GM21447 (cell line): ENCODE measurements around the gene CCDC73.
"Not testable (repeated sequence)": the region's sequence is repeated elsewhere in the genome, so short reads cannot be mapped to it uniquely, and the experiment has no call there.

Source experiments
- ATAC-seq: cut with Tn5 transposase; IDR thresholded peaks from one replicate; pipeline ENCODE4 v1.9.1; 2021; ENCODE audit not compliant: unreplicated experiment

CCDC73 gene

DNA sequence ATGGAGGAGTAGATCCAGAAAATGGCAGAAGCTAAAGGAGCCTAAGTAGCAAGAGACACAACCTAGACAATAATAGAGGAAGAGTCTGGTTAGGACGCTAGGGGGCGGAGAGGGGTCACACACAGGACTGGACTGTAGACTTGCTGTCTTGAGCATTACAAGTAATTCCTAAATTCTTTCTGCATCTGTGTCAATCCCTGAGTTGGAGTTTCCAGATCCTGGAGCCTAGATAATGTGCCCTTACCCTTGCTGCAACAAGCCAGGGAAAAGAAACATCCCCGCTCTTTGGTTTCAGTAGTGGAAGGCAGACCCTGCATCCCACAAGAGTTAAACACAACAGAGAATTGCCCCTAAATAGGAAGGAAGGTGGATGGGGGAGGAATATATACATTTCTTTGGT lies 14.9 kb upstream of the CCDC73 start:
- ATAC-seq = peak; percentile 99

DNA sequence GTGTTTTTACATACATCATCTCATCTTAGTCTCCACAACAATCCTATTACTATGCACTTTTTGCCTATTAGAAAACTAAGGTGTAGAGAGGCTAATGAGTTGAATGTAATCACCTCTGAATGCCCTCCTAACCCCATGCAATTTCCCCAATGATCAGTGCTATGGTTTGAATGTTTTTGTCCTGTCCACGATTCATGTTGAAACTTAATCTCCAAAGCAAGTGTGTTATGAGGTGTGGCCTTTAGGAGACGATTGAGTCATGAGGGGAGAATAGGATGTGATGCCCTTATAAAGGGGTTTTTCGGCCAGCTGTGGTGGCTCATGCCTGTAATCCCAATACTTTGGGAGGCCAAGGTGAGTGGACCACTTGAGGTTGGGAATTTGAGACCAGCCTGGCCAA lies 2.0 kb upstream of the CCDC73 start:
- ATAC-seq = no peak

DNA sequence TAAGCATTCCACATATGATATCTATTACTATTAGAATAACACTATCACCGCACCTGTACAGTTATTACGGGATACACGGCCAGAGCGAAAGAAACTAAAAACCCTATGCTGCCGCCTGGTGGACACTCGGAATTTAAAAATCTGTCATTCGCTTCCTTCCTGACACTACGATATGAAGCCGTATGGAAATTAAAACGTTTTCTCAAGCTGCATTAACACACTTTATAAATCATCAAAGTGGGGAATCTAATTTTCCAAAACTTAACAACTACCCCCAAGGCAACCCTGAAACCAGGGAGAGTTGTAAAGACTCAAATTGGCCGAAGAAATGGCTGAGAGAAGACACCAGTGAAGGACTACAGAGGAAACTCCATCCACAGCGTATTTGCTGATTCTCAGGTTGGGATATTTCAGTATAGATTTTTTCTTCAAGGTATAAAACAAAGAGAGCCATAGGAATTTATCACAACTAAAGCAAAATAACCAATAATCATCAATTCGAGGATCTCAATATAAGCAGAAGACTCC lies 1.4 kb downstream of the CCDC73 start:
- ATAC-seq = peak; percentile 79

DNA sequence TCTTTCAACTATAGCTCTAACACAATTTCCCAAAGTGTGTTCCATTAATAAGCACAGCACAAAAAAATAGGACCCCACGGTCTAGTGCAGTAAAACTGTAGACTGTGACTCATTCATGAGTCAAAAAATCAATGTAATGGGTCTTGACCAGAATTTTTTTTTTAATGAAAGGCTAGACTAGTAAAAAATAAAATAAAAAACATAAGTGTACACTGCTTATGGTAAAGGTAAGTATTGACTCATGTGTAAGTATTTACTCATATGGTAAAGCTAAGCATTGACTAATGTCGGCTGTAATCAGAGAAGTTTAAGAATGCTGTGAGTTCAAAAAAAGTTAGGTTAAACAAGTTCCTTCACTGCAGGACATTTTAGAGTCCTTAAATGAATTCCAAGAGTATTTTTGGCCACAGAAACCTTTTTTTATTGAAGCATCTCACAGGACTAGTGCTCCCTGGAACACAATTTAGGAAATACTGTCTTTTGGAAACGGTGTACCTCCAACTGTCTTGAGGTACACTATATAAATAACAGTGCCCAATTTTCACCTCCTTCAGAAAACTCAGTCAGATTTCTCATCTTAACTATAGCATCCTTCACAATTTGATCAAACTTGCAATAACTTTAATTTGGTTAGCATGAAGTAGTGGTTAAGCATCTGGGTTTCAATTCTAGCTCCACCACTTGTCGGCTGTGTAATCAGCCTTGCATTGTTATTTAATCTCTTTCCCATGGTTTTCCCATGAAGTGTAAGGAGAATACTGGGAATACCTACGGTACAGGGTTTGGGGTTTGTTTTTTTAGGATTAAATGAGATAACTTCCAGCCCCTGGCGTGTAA lies 2.1 kb downstream of the CCDC73 start:
- no peak for ATAC-seq

DNA sequence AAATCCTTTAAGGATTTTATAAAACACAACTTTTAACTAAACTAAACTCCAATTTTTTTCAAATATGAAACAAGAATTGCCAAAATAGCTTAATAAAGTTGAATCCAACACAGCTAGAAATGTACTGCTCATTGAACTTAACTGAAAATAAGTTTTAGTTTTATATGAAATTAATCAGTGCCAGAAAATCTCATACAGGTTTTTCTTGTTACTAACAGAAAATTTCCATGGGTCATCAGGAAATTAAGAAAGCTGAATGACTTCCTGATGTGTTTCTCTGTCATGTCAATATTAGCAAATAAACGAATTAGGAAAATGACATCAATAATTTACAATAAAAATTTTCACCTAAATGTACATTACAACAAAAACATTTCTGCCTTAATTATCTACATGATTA lies 3.5 kb downstream of the CCDC73 start:
- no peak for ATAC-seq

DNA sequence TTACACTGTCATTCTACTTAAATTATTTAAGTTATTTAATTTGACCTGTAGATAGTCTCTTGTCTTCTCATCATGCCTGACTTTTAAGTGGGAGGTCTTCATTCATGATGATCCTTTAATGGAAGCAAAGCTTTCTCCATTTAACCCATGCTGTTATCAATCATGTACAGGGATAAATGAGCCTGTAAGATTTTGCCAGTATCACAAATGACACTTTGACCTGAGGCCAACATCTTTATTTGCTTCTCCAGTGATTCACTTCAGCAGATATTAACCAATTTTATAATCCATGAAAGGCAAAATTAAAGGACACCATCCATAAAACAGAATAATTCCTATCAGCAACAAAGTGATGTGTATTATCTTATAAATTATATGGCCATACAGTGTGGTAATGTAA lies 7.7 kb downstream of the CCDC73 start:
- no peak for ATAC-seq

DNA sequence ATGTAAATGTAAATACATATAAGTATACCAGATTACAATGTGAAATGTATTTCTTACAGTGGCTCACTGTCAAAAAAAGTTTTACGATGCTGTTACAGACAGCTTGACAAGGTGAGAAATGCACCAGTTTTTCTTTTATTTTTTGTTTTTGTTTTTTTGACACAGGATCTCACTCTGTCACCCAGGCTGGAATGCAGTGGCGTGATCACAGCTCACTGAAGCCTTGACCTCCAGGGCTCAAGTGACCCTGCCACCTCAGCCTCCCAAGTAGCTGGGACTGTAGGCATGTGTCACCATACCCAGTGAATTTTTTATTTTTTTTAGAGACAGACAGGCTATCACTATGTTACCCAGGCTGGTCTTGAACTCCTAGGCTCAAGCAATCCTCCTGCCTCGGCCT lies 9.2 kb downstream of the CCDC73 start:
- ATAC-seq = no peak

DNA sequence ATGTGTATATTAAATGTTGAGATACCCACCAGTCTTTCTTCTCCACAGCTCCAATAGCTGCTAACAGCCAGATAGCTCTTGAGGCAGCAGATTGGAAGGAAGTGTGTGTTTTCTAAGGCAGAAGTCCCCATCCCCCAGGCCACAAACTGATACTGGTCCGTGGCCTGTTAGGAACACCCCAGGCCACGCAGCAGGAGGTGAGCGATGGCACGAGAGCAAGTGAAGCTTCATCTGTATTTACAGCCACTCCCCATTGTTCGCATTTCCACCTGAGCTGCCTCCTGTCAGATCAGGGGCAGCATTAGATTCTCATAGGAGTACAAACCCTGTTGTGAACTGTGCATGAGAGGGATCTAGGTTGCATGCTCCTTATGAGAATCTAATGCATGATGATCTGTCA lies 12.7 kb downstream of the CCDC73 start:
- ATAC-seq = no peak

DNA sequence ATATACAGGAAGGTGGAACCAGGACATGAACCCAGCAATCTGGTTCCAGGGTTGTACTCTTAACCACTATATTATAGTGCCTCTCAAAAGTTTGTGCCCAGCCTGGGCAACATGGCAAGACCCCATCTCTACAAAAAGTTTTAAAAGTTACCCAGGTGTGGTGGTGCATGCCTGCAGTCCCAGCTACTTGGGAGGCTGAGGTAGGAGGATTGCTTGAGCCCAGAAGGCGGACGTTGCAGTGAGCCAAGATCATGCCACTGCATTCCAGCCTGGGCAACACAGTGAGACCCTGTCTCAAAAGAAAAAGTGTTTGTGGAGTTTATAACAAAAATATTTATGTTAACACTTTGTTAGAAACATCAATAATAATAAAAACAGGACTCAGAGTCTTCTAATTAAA lies 13.6 kb downstream of the CCDC73 start:
- ATAC-seq = not testable (repeated sequence)

DNA sequence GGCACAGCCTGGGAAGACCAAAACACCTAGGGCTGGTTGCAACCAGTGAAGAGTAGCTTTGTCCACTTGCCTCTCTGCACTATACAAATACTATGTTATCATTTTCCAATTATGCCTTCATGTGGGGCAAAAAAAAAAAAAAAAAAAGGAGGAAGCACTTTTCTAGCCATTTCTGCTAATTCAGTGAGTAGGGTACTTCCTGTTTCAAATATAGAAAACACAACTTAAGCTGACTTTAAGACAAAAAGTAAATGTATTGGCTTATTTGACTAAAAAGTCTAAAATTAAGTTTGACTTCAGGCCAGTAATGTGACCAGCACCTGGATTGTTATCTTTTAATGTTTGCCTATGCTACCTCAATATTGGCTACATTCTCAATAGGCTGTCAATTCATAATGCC lies 15.3 kb downstream of the CCDC73 start:
- no peak for ATAC-seq

DNA sequence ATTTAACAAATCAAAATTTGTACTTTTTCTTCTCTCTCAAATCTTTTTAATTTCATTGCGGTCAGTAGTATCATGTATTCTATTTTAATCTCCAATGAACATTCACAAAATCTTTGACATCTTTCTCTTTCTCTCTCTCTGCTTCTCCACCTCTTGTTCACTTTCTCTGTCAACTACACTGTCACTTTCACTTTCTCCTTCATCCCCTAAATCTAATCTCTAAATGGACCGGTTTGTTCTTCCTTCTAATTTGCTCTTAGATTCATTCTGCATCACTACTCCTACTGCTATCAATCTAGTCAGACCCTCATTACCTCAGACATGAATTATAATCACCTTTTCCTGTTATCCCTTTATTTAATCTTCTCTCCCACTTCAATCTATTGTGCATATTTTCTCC lies 18.6 kb downstream of the CCDC73 start:
- ATAC-seq = peak; percentile 58

DNA sequence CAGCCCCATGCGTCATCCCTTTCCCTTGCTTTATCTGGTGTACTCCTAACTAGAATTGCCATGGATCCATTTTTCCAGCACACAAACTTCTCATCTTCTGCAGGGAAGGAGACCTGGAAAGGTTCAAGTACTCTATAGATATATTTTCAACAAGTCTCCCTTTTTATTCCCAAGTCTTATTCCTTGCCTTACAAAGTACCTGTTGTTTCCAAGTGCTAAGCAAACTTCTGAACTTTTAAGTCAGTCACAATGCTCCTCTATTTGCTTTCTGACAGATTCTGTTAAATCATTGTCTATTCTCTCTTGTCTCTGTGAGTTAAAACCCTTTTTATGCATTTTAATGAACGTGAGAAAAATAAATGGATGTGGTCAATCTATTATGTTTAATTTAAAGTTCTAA lies 20.4 kb downstream of the CCDC73 start:
- no peak for ATAC-seq

DNA sequence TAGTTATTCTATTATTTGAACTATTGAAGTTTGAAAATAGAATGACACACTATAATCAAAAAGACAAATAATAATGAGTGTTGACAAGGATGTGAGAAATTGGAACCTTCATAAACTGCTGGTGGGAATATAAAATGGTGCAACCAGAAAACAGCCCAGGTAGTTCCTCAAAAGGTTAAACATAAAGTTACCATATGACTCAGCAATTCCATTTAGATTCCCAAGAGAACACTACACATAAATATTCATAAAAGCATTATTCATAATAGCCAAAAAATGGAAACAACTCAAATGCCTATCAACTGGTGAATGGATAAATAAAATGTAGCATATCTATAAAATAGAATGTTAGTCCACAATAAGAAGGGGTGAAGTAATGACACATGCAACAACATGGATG lies 21.7 kb downstream of the CCDC73 start:
- ATAC-seq = no peak

DNA sequence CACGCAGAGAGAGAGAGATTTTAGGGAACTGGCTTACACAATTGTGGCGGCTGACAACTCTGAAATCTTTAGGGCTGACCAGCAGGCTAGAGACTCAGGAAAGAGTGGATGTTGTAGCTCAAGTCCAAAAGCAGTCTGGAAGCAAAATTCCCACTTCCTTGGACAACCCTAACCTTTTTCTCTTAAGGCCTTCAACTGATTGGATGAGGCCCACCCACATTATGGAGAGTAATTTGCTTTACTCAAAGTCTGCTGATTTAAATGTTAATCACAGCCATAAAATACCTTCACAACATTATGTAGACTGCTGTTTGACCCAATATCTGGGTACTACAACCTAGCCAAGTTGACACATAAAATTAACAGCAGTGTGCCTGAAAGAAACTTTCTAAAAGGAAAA lies 32.7 kb downstream of the CCDC73 start:
- ATAC-seq = not testable (repeated sequence)

DNA sequence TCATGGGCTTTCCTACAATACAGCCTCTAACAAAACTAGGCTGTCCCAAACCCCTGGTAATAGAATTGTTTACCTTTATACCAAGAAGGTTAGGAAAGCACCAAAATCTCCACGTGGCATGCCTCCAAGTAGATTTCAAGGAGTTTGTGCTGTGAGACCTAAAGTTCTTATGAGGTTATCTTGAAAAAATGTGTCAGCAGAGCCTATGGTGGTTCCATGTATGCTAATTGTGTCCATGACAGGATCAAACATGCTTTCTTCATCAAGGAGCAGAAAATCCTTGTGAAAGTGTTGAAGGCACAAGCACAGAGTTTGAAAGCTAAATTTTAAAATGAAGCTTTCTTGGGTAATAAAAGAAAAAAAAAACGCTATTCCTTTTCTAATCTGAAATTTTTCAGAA lies 36.2 kb downstream of the CCDC73 start:
- no peak for ATAC-seq

DNA sequence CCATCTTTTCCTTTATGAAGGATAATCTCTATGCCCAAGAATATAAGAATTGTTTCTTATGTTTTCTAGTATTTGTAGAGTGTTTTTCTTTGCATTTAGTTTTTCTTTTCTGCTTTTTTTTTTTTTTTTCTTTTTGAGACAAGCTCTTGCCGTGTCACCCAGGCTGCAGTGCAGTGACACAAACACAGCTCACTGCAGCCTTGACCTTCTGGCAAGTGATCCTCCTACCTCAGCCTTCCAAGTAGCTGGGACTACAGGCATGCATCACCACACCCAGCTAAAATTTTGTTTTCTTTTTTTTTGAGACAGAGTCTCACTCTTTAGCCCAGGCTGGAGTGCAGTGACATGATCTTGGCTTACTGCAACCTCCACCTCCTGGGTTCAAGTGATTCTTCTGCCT lies 41.3 kb downstream of the CCDC73 start:
- ATAC-seq = not testable (repeated sequence)

DNA sequence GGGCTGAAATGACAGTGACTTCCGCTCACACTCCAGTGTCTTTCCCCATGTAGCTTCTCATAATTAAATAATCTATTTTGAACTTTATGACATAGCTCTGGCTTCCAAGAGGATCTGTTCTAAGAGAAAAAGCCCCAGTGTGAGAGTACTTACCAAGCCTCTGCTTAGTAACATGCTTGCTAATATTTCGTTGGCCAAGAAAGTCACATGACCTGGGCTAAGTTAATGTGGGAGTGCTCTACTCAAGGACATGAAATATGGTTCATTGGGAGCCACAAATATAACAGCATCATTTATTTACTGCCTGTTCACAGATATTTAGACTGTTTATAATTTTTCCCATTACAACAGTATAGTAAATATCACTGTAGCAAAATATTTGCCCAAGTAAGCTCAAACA lies 42.5 kb downstream of the CCDC73 start:
- no peak for ATAC-seq

DNA sequence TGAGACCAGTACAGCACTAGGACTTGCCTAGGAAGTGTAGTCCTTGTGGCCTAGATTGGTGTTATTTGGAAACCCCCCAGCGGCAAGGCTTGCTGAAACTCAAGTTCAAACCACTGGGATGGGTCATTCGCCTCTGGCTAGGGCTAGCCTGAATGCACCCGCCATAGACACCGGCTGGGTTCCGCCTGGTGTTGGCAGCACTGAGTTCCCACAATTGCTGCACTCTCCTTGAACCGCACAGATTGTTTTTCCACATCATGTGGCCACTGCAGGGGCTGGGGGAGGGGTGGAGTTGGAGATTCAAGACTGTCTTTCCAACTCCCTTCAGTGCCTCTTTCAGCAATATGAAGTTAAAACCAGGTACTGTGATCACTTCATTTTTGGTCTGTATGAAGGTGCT lies 43.1 kb downstream of the CCDC73 start:
- ATAC-seq = no peak

DNA sequence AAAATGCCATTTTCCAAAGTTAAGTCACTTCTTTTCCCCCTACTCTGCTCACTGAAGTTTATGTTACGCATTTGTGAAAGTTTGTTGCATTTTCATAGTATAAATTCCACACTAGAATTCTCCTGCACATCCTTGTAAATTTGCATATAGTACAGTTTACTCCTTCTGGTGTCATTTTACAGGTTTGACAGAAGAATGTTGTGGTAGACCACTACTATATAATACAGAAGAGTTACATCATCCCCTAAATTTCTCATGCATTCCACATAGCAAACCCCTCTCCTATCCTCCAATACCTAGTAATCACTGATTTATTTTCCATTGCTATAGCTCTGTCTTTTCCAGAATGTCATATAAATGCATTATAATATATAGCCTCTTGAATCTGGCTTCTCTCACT lies 64.5 kb downstream of the CCDC73 start:
- no peak for ATAC-seq

DNA sequence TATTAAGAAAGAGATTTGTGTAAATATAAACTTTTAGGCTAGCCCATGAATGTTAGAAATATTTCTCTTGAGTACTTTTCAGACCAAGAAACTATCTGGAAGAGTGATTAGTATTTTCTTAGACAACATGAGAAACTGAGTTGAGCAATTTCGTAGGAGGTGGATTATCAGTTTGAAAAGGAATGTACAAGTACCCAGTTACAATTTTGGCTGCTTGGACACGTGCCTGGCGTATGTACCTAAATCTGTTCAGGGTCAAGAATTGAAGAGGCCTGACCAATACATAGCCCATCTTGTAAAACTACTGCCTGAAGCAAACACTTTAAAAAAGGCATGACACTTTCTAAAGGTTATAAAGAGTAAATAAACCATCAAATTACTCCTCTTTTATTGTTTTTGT lies 71.1 kb downstream of the CCDC73 start:
- no peak for ATAC-seq

DNA sequence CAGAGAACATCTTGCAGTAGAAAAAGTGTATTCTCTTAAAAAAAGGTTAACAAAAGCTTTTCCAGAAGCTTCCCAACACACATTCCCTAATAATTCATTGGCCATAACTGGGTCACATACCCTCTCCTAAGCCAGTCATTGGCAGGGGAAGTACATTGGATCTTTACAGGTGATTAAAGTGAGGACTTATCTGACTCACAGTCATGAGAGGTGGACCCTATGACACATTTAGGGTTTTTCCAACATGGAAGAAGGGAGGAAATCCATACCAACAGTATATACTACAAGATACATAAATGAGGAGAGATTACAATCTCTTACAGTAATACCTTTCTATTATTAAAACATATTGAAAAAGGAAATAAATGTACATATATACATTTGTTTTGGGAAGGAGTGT lies 72.2 kb downstream of the CCDC73 start:
- no peak for ATAC-seq

DNA sequence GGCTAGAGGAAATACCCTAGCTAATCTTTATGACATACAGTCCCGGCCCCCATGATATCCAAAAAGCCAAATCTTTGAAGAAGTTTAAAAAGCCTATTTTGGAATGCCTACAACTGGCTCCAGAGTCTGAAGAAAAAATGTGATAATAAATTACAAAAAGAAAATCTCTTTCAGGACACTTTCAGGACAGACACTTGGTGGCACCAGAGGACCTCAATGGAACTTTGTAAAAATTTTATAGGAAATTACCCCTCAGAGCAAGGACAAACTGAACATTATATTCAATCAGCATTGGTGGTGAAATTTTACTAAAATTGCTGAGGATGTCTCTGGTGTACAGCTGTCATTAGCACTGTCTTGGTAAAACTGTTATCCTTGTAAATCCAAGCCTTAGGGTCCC lies 81.0 kb downstream of the CCDC73 start:
- ATAC-seq = no peak

DNA sequence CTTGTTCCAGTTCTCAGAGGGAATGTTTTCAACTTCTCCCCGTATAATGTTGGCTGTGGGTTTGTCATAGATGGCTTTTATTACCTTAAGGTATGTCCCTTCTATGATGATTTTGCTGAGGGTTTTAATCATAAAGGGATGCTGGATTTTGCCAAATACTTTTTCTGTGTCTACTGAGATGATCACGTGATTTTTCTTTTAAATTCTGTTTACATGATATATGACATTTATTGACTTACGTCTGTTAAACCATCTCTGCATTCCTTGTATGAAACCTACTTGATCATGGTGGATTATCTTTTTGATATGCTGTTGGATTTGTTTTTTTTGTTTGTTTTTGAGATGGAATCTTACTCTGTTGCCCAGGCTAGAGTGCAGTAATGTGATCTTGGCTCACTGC lies 85.5 kb downstream of the CCDC73 start:
- ATAC-seq = not testable (repeated sequence)
